Chondrocyte (in vitro differentiated cells): ENCODE measurements around the gene SELENOO. TPM values are rescaled to one million over a fixed set of nuclear protein-coding genes. Genes with fewer than 3 reads are reported as not detected.
A peak's percentile ranks its signal among the peaks of the same experiment; 100 is the strongest.

Source experiments
- DNase-seq: peaks from one replicate; pipeline ENCODE4 v3.0.0; 2021; ENCODE audit warnings: mixed read lengths, low spot score
- H3K27ac Mint-ChIP-seq: one replicate; pipeline ENCODE4 v1.8.0; 2021; ENCODE audit warnings: mild to moderate bottlenecking, moderate library complexity, mixed read lengths; ENCODE audit not compliant: unreplicated experiment
- H3K27me3 Mint-ChIP-seq: 2 replicates; pipeline ENCODE4 v1.8.0; 2021; ENCODE audit warnings: low read depth, mixed read lengths
- H3K36me3 Mint-ChIP-seq: 2 replicates; pipeline ENCODE4 v1.8.0; 2021; ENCODE audit warnings: low read depth, mixed read lengths
- H3K4me1 Mint-ChIP-seq: 2 replicates; pipeline ENCODE4 v1.8.0; 2021; ENCODE audit warnings: low read depth, mild to moderate bottlenecking, mixed read lengths
- H3K4me3 Mint-ChIP-seq: one replicate; pipeline ENCODE4 v1.8.0; 2021; ENCODE audit warnings: mild to moderate bottlenecking, moderate library complexity, mixed read lengths; ENCODE audit not compliant: unreplicated experiment
- H3K9me3 Mint-ChIP-seq: 2 replicates; pipeline ENCODE4 v1.8.0; 2021; ENCODE audit warnings: low read depth, mixed read lengths
- total RNA-seq: library from RNA; stranded (reverse); gene quantifications from 3 replicates; pipeline ENCODE4 v1.2.1, GENCODE V29; 2021
- TF ChIP-seq, protein P1 (sequence below): fragments of 200-600 bp; sonication (generic); IDR thresholded peaks from 2 replicates; pipeline ENCODE4 v1.5.0; 2021; ENCODE audit warnings: antibody characterized with exemption, mild to moderate bottlenecking, moderate library complexity

The SELENOO gene
- total RNA-seq, 1 donor from 2014 or later, result 17.1 TPM

DNA sequence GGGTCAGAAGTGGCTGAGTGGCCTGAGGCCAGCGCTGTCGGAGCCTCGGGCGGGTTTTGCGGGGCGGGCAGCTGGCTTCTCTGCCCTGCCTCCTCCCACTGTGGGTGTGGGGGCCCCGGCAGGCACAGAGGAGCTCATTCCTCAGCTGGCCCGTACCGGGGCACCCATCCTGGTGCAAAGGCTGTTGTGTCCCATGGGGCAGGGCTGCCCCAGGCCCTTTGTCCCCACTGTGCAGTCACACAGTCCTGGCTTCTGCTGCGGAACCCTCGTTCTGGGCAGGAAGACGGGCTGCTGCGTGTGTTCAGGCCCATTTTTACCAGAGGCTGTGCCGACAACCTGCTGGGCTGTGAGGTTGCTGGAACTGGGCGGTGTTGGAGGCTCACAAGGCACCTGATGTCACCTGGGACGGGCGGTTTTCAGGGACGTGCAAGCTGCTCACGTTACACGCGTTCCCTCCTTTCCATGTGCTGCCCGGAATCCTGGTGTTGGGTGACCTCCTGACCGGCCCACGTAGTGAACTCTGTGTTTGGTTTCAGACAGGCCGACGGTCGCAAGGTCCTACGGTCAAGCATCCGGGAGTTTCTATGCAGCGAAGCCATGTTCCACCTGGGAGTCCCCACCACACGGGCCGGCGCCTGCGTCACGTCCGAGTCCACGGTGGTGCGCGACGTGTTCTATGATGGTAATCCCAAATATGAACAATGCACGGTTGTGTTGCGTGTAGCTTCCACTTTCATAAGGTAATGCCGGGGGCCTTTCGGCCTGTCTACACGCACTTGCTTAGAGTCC lies 5.2 kb downstream of the SELENOO start:
- Mint-ChIP-seq H3K4me3 (no peak overlapping the region), H3K27me3 (no peaks in the 10 kb centered on the region), H3K9me3 (no peaks in the 10 kb centered on the region), H3K4me1 (peaks cover 16% of the 10 kb centered on the region), H3K36me3 (peaks cover 13% of the 10 kb centered on the region), H3K27ac (no peak overlapping the region)
- TF ChIP-seq, protein P1, sequence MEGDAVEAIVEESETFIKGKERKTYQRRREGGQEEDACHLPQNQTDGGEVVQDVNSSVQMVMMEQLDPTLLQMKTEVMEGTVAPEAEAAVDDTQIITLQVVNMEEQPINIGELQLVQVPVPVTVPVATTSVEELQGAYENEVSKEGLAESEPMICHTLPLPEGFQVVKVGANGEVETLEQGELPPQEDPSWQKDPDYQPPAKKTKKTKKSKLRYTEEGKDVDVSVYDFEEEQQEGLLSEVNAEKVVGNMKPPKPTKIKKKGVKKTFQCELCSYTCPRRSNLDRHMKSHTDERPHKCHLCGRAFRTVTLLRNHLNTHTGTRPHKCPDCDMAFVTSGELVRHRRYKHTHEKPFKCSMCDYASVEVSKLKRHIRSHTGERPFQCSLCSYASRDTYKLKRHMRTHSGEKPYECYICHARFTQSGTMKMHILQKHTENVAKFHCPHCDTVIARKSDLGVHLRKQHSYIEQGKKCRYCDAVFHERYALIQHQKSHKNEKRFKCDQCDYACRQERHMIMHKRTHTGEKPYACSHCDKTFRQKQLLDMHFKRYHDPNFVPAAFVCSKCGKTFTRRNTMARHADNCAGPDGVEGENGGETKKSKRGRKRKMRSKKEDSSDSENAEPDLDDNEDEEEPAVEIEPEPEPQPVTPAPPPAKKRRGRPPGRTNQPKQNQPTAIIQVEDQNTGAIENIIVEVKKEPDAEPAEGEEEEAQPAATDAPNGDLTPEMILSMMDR, result no peak
- no peak for DNase-seq

DNA sequence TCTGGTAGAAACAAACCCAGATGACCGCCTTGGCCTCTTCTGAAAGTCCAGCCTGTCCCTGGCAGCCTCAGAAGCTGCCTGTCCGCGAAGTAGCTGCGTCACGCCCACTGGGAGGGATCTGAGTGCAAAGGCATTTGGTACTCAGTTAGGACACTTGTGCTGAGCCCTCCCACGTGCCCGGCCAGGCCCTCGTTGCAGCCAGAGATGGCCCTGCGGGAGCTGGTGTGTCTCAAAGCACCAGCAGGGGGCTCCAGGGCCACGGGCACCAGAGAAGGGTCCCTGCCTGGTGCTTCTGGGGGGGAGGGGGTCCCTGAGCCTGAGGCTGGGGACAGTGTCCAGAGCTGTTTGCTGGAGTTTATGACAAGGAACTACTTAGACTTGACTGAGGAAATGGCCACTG lies 5.8 kb downstream of the SELENOO start:
- H3K4me3 Mint-ChIP-seq, result no peak overlapping the region
- no peaks in the 10 kb centered on the region for H3K27me3 Mint-ChIP-seq
- no peak overlapping the region for H3K27ac Mint-ChIP-seq
- no peak for DNase-seq
- H3K36me3 Mint-ChIP-seq, result peaks cover 15% of the 10 kb centered on the region
- TF ChIP-seq, protein P1, result peak; percentile 75
- H3K4me1 Mint-ChIP-seq, result peaks cover 16% of the 10 kb centered on the region
- H3K9me3 Mint-ChIP-seq, result no peaks in the 10 kb centered on the region

DNA sequence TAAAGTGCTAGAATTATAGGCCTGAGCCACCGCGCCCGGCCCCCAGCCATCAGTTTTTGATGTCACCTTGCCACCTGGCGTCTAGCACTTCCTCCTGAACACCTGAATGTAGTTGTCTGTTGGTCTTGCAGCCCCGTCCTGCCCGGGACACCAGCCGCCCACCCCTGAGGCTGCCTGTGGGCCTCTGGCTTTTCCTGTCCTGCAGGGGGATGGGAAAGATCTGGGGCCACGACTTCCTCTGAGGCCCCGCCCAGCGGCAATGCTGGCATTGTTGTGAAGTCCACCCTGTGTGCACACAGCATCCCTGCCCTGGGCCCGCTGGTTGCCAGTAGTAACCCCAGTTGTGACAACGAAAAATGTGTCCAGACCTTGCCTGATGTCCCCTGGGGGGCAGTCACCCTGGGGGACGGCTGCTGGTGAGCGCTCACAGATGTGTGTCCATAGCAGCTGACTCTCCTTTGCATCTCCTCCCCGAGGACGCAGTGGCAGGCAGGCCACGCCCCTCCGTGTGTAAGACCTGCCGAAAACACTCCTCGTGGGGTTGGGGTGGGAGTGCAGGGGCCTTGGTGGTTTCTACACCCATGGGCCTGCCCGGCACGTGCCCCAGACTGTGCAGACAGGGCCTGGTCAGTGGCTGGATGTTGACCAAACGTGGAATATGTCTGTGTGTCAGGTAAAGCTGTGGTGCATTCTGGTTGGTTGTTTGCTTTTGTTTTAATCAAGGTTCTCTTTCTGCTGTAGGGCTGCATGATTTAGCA lies 6.8 kb downstream of the SELENOO start:
- no peak for DNase-seq

DNA sequence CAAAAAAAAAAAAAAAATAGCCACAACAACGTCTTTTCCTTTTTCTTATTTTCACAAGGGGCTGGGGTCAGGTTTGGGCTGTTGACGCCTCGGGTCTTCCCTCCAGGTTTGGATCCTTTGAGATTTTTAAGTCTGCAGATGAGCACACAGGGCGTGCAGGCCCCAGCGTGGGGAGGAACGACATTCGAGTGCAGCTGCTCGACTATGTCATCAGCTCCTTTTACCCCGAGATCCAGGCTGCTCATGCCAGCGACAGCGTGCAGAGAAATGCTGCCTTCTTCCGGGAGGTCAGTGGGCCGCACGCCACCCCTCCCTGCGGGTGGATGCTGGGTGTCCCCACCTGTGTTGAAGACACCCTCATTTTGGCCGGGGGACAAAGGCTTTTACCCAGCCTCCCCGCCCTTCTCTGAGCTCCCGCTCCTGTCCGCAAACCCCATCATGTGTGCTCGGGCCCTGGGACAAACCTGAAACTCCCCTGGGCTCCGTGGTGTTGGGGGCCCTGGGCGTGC lies 7.7 kb downstream of the SELENOO start:
- TF ChIP-seq, protein P1, result no peak
- Mint-ChIP-seq H3K4me3 (no peak overlapping the region), H3K36me3 (peaks cover 20% of the 10 kb centered on the region), H3K4me1 (peaks cover 6% of the 10 kb centered on the region), H3K27ac (no peak overlapping the region), H3K9me3 (no peaks in the 10 kb centered on the region), H3K27me3 (no peaks in the 10 kb centered on the region)
- DNase-seq, result no peak

More for the DNA sequence above, 6.8 kb downstream of the SELENOO start:
- no peak overlapping the region for H3K27ac Mint-ChIP-seq
- no peak overlapping the region for H3K4me3 Mint-ChIP-seq
- peaks cover 17% of the 10 kb centered on the region for H3K36me3 Mint-ChIP-seq
- no peaks in the 10 kb centered on the region for H3K27me3 Mint-ChIP-seq
- TF ChIP-seq, protein P1, result no peak
- peaks cover 8% of the 10 kb centered on the region for H3K4me1 Mint-ChIP-seq
- H3K9me3 Mint-ChIP-seq, result no peaks in the 10 kb centered on the region
